ENCODE data around the gene ZPBP. TPM values are rescaled to one million over a fixed set of nuclear protein-coding genes. Genes with fewer than 3 reads are reported as not detected.

Gene ZPBP
- total and polyA plus RNA-seq, 2 donors (not counting 3 experiments of a cell fraction or from before 2014, with no cell fraction given), result not detected

DNA sequence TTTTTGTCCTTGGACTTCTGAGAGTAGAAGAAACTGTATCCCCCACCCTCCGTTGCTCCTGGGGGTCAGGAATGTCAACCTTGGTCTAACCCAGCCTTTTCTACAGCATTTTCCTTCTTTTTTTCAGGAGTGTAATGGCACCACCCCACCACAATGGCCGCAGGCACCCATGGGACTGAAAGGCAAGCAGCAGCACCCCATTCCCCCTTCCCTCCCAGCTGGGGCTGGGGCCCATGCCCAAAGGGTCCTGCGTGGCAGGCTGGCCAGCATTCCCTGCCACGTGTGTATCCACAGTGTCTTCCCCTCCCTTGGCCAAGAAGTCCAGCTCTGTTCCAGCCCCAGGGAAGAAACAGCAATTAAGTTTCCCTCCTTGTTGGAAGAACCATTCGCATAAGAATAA, 106.9 kb downstream of the ZPBP start:
- Histone ChIP-seq H3K36me3 (ENCODE audit: control insufficient read depth in 2 of 2, extremely low read depth in 1 of 2, insufficient read depth in 2 of 2, low read length in 2 of 2) (no peaks in the 10 kb centered on the region), H3K4me2 (ENCODE audit: insufficient read depth, low read length) (no peak overlapping the region), H4K20me1 (replicated peaks; ENCODE audit: control insufficient read depth, extremely low read depth, insufficient read depth, low read length) (no peaks in the 10 kb centered on the region), H2AFZ (ENCODE audit: low read depth, low read length) (no peak overlapping the region), H3K9me1 (replicated peaks; ENCODE audit: control insufficient read depth, extremely low read depth, insufficient read depth, low read length) (no peaks in the 10 kb centered on the region), H3K9me3 (replicated peaks; ENCODE audit: control insufficient read depth, insufficient read depth, low read length) (peaks cover 2% of the 10 kb centered on the region), H3K79me2 (ENCODE audit: control insufficient read depth, insufficient read depth, low read length) (no peaks in the 10 kb centered on the region), H3K27me3 (ENCODE audit: control insufficient read depth in 2 of 2, insufficient read depth in 2 of 2, low read length in 2 of 2) (no peaks in the 10 kb centered on the region), H3K27ac (ENCODE audit: insufficient read depth, low read depth, low read length) (no peak overlapping the region), H3K4me1 (ENCODE audit: control insufficient read depth, extremely low read depth, insufficient read depth, low read length) (no peaks in the 10 kb centered on the region), H3K4me3 (replicated peaks in 1 of 3; ENCODE audit: insufficient read depth in 1 of 3, low read depth in 1 of 3, low read length in 3 of 3) (no peak overlapping the region), H3K9ac (replicated peaks; ENCODE audit: extremely low read depth, insufficient read depth, low read length) (no peak overlapping the region)
- ChIA-PET POLR2A (no interaction called here), CTCF (no interaction called here)
- dilution Hi-C loops (cut with MboI; ENCODE audit: extremely low pct_ligation_motif_present, low sequenced_read_pairs), result no loop called here
- BruUV-seq (replicated peaks), result no TSS peak
- TF ChIP-seq GATA2 (IDR thresholded peaks at IDR 0.05; ENCODE audit: insufficient read depth, insufficient read length, low read depth, low read length) (no peak), JUN (IDR thresholded peaks at IDR 0.05; ENCODE audit: borderline replicate concordance, insufficient read depth, insufficient read length, low read depth) (no peak), FOS (IDR thresholded peaks at IDR 0.05; ENCODE audit: borderline replicate concordance, insufficient read depth, low read length) (no peak), POLR2AphosphoS5 (IDR thresholded peaks at IDR 0.05; ENCODE audit: insufficient read depth, low read depth, low read length) (no peak), POLR2A (IDR thresholded peaks at IDR 0.05; ENCODE audit: low read depth, low read length) (no peak), EZH2 (IDR thresholded peaks at IDR 0.05; ENCODE audit: borderline replicate concordance, low read depth, low read length, severe bottlenecking) (no peak), MYC (IDR thresholded peaks at IDR 0.05; ENCODE audit: low read depth, low read length) (no peak)
- TF ChIP-seq, protein P1, sequence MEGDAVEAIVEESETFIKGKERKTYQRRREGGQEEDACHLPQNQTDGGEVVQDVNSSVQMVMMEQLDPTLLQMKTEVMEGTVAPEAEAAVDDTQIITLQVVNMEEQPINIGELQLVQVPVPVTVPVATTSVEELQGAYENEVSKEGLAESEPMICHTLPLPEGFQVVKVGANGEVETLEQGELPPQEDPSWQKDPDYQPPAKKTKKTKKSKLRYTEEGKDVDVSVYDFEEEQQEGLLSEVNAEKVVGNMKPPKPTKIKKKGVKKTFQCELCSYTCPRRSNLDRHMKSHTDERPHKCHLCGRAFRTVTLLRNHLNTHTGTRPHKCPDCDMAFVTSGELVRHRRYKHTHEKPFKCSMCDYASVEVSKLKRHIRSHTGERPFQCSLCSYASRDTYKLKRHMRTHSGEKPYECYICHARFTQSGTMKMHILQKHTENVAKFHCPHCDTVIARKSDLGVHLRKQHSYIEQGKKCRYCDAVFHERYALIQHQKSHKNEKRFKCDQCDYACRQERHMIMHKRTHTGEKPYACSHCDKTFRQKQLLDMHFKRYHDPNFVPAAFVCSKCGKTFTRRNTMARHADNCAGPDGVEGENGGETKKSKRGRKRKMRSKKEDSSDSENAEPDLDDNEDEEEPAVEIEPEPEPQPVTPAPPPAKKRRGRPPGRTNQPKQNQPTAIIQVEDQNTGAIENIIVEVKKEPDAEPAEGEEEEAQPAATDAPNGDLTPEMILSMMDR (IDR thresholded peaks at IDR 0.05; ENCODE audit: extremely low read depth in 1 of 2, insufficient read depth in 1 of 2, low read depth in 1 of 2, low read length in 2 of 2), result no peak
- TF ChIP-seq, protein P2, sequence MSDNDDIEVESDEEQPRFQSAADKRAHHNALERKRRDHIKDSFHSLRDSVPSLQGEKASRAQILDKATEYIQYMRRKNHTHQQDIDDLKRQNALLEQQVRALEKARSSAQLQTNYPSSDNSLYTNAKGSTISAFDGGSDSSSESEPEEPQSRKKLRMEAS (IDR thresholded peaks at IDR 0.05; ENCODE audit: insufficient read depth, insufficient read length), result no peak
- FAIRE-seq, result no peak
- intact Hi-C loops (cut with micrococcal nuclease), result no loop called here
- DNase-seq (ENCODE audit: low read depth, low spot score), result no peak

Data from endothelial cell of umbilical vein (primary cell).